IPS-20b (cell line): ENCODE measurements around the gene SKI.

Experiments used
- H3K27ac ChIP-seq: one replicate; pipeline ENCODE4 v1.5.1; 2013; ENCODE audit warnings: low read length
- H3K27me3 ChIP-seq: 2 replicates; pipeline ENCODE4 v1.6.1; 2013; ENCODE audit warnings: mild to moderate bottlenecking, low read length, inconsistent platforms; ENCODE audit not compliant: insufficient read depth
- H3K36me3 ChIP-seq: 2 replicates; pipeline ENCODE4 v1.6.1; 2013; ENCODE audit warnings: low read depth, mild to moderate bottlenecking, inconsistent platforms, low read length, moderate library complexity; ENCODE audit not compliant: insufficient read depth
- H3K4me1 ChIP-seq: 2 replicates; pipeline ENCODE4 v1.6.1; 2013; ENCODE audit warnings: mild to moderate bottlenecking, control low read depth, inconsistent platforms, low read length, moderate library complexity; ENCODE audit not compliant: insufficient read depth
- H3K4me3 ChIP-seq: 2 replicates; pipeline ENCODE4 v1.5.1; 2013; ENCODE audit warnings: mild to moderate bottlenecking, low read length, inconsistent platforms
- H3K9ac ChIP-seq: 2 replicates; pipeline ENCODE4 v1.6.1; 2013; ENCODE audit warnings: low read depth, mild to moderate bottlenecking, inconsistent platforms, low read length, moderate library complexity
- H3K9me3 ChIP-seq: 2 replicates; pipeline ENCODE4 v1.6.1; 2013; ENCODE audit warnings: mild to moderate bottlenecking, low read depth, low read length, inconsistent platforms; ENCODE audit not compliant: insufficient read depth

Gene SKI

GRCh38 chr1:2273401-2274090 lies 45.4 kb downstream of the SKI start:
- Histone ChIP-seq H3K27me3 (no peaks in the 10 kb centered on the region), H3K9me3 (no peaks in the 10 kb centered on the region), H3K9ac (no peak overlapping the region), H3K27ac (no peak overlapping the region), H3K4me3 (no peak overlapping the region), H3K36me3 (peaks cover 7% of the 10 kb centered on the region; the same call in 1 of the 2 replicates), H3K4me1 (peaks cover 31% of the 10 kb centered on the region)

GRCh38 chr1:2274231-2274928 lies 46.3 kb downstream of the SKI start:
- Histone ChIP-seq H3K27ac (no peak overlapping the region), H3K9me3 (no peaks in the 10 kb centered on the region), H3K4me1 (peaks cover 35% of the 10 kb centered on the region), H3K27me3 (no peaks in the 10 kb centered on the region), H3K4me3 (no peak overlapping the region), H3K9ac (no peak overlapping the region), H3K36me3 (peaks cover 7% of the 10 kb centered on the region; the same call in 1 of the 2 replicates)

GRCh38 chr1:2274929-2275475 lies 46.9 kb downstream of the SKI start:
- Histone ChIP-seq H3K9me3 (no peaks in the 10 kb centered on the region), H3K27me3 (no peaks in the 10 kb centered on the region), H3K4me3 (no peak overlapping the region), H3K4me1 (peaks cover 40% of the 10 kb centered on the region), H3K27ac (no peak overlapping the region), H3K36me3 (peaks cover 7% of the 10 kb centered on the region; the same call in 1 of the 2 replicates), H3K9ac (no peak overlapping the region)

- Histone ChIP-seq H3K9me3 (no peaks in the 10 kb centered on the region), H3K27me3 (no peaks in the 10 kb centered on the region), H3K4me3 (no peak overlapping the region), H3K4me1 (peaks cover 37% of the 10 kb centered on the region), H3K27ac (no peak overlapping the region), H3K36me3 (peaks cover 7% of the 10 kb centered on the region; the same call in 1 of the 2 replicates), H3K9ac (no peak overlapping the region; the same call in 1 of the 2 replicates)
Observed at GRCh38 chr1:2275796-2276536, 47.8 kb downstream of the SKI start.

- Histone ChIP-seq H3K4me1 (peaks cover 30% of the 10 kb centered on the region), H3K9me3 (no peaks in the 10 kb centered on the region), H3K9ac (no peak overlapping the region), H3K27me3 (no peaks in the 10 kb centered on the region), H3K36me3 (peaks cover 7% of the 10 kb centered on the region; the same call in 1 of the 2 replicates), H3K4me3 (no peak overlapping the region), H3K27ac (no peak overlapping the region)
Observed at GRCh38 chr1:2276803-2277580, 48.9 kb downstream of the SKI start.

- Histone ChIP-seq H3K4me1 (peaks cover 30% of the 10 kb centered on the region), H3K27me3 (no peaks in the 10 kb centered on the region), H3K9me3 (no peaks in the 10 kb centered on the region), H3K36me3 (peaks cover 7% of the 10 kb centered on the region; the same call in 1 of the 2 replicates), H3K27ac (peak overlapping the region; percentile 6), H3K4me3 (no peak overlapping the region), H3K9ac (peak overlapping the region; percentile 70; the same call in 1 of the 2 replicates)
Observed at GRCh38 chr1:2277741-2278488, 49.8 kb downstream of the SKI start.

DNA sequence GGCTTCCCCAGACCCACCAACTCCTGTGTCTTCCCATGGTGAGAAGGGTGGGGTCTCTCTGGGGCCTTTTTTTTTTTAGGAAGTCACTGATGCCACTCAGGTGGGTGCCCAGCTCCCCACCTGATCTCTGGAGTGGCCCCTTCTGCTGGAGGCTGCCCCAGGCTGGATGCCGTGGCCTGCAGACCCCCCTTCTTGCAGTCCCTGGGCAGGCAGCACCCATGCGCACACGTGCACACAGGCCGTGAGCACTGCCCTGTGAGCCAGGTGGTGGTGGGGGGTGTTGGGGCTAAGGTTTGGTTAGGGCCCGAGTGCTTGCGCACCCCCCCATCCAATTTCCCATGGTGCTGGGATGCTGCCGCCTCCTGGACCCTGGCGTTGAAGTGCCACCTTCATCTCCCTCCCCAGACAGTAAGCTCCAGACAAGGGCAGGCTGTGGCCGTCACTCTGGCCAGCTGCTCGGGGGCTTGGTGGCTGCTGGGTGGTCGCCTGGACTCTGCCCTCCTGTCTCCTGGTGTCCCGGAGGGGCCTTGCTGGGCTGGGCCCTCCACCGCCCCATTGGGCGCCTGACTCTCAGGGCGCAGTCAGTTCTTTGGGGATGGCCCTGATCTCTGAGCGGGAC lies 50.6 kb downstream of the SKI start:
- peaks cover 7% of the 10 kb centered on the region; the same call in 1 of the 2 replicates for H3K36me3 ChIP-seq
- peaks cover 30% of the 10 kb centered on the region for H3K4me1 ChIP-seq
- H3K9me3 ChIP-seq = no peaks in the 10 kb centered on the region
- peak overlapping the region; percentile 35; the same call in 1 of the 2 replicates for H3K4me3 ChIP-seq
- peak overlapping the region; percentile 70 for H3K9ac ChIP-seq
- H3K27ac ChIP-seq = peak overlapping the region; percentile 6
- H3K27me3 ChIP-seq = no peaks in the 10 kb centered on the region

DNA sequence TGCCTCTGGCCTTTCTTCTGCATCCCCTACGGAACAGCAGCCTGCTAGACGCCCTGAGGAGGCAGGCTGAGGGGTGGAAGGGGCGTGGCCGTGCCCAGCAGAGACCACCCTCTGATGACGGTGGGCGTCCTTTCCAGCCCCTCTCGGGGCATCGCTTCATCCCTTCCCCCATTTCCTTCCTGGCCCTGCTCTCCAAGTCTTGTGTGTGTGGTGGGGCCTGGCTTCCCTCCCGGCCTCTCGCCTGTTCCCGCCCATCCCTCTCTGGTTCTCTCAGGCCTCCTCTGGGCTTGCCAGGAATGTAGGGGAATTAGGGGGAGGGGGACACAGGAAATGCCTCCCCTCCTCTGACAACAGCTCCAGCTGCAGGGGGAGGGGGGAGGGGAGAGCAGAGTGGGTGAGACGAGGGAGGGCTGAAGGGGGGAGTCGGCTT lies 51.1 kb downstream of the SKI start:
- Histone ChIP-seq H3K36me3 (peaks cover 7% of the 10 kb centered on the region; the same call in 1 of the 2 replicates), H3K27ac (peak overlapping the region; percentile 6), H3K9ac (peak overlapping the region; percentile 70; the same call in 1 of the 2 replicates), H3K4me1 (peaks cover 30% of the 10 kb centered on the region), H3K27me3 (no peaks in the 10 kb centered on the region), H3K9me3 (no peaks in the 10 kb centered on the region), H3K4me3 (peak overlapping the region; percentile 35; the same call in 1 of the 2 replicates)

DNA sequence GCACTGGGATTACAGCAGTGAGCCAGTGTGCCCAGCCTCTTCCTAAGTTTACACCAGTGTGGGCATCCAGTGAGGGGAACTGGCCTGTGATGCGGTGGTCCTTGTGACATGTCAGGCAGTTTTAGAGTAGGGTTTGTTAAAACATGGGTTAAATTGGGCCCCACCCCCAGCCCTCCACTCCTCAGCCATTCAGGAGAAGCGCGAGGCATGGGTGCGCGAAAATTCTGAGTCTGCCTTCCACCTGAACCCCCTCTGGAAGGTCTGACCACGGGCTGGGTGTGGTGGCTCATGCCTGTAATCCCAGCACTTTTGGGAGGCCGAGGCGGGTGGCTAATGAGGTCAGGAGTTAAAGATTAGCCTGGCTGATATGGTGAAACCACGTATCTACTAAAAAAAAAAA lies 51.7 kb downstream of the SKI start:
- H3K4me3 ChIP-seq = no peak overlapping the region; the same call in 1 of the 2 replicates
- H3K4me1 ChIP-seq = peaks cover 30% of the 10 kb centered on the region
- no peaks in the 10 kb centered on the region for H3K27me3 ChIP-seq
- H3K9me3 ChIP-seq = no peaks in the 10 kb centered on the region
- peak overlapping the region; percentile 44 for H3K27ac ChIP-seq
- peak overlapping the region; percentile 26; the same call in 1 of the 2 replicates for H3K9ac ChIP-seq
- H3K36me3 ChIP-seq = peaks cover 7% of the 10 kb centered on the region; the same call in 1 of the 2 replicates
